ENCODE data around the gene PRSS12.
A peak's percentile ranks its signal among the peaks of the same experiment; 100 is the strongest.

Gene PRSS12

DNA sequence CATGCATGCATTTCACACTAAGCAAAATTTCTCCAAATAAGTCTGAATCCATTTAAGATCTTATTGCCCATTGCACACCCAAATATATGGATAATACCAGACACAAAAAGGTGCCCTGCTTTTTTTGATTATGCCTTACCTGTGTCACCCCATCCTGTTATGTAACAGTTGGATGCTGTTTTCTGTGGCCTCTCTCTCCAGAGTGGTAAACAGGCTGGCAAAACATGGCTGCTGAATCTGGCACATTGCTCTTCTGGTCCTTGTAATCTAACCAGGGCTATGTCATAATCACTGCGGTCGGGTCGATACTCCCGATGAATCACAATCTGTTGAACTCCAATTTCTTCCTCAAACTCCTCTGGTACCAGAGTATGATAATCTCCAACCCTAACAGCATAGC is 70.1 kb downstream of the PRSS12 start:
- in situ Hi-C loops (cut with HindIII; ENCODE audit: low sequenced_read_pairs): no loop called here
- DNase-seq (ENCODE audit: low read depth): no peak

DNA sequence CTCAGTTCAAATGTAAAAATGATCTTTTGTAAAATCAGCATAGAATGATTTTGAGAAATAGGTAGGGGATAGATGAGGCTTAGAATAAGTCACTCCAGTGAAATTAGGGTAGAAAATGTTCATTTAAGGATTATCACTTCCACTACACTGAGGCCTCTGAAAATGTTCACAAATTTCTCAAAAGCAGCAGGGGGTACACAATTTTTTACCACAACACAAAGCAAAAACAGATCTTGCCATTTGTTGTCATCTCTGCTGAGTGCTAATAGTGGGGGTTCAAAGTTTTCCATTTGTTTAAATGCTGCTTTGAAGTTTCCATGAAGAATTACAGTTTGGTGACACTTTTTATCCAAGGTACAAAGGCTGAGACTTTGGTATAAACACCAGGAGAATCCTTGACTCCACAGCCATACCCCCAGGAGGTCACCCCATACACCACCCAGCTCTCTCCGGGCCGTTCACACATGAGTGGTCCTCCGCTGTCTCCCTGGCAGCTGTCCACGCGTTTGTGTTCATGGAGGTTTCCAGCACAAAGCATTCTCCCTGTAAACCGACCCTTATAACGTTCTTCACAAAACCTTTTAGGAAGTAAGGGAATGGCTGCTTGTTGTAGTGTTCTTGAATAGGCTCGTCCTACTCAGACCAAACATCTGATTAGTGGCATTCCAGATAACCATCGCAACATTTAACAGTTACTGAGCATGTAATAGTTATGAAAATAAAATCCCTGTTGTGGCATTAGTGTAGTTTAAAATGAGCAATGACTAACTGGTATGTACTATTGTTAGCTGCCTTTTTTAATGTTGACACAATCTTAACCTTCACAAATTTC is 71.0 kb downstream of the PRSS12 start:
- peak; percentile 63 for DNase-seq (ENCODE audit: low read depth)

More for the DNA sequence above, 70.1 kb downstream of the PRSS12 start:
- TF ChIP-seq, protein P1, sequence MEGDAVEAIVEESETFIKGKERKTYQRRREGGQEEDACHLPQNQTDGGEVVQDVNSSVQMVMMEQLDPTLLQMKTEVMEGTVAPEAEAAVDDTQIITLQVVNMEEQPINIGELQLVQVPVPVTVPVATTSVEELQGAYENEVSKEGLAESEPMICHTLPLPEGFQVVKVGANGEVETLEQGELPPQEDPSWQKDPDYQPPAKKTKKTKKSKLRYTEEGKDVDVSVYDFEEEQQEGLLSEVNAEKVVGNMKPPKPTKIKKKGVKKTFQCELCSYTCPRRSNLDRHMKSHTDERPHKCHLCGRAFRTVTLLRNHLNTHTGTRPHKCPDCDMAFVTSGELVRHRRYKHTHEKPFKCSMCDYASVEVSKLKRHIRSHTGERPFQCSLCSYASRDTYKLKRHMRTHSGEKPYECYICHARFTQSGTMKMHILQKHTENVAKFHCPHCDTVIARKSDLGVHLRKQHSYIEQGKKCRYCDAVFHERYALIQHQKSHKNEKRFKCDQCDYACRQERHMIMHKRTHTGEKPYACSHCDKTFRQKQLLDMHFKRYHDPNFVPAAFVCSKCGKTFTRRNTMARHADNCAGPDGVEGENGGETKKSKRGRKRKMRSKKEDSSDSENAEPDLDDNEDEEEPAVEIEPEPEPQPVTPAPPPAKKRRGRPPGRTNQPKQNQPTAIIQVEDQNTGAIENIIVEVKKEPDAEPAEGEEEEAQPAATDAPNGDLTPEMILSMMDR (IDR thresholded peaks at IDR 0.05; ENCODE audit: low read depth, low read length, missing control alignments): no peak
- H3K4me3 ChIP-seq (ENCODE audit: low read depth, low read length): no peak overlapping the region

DNA sequence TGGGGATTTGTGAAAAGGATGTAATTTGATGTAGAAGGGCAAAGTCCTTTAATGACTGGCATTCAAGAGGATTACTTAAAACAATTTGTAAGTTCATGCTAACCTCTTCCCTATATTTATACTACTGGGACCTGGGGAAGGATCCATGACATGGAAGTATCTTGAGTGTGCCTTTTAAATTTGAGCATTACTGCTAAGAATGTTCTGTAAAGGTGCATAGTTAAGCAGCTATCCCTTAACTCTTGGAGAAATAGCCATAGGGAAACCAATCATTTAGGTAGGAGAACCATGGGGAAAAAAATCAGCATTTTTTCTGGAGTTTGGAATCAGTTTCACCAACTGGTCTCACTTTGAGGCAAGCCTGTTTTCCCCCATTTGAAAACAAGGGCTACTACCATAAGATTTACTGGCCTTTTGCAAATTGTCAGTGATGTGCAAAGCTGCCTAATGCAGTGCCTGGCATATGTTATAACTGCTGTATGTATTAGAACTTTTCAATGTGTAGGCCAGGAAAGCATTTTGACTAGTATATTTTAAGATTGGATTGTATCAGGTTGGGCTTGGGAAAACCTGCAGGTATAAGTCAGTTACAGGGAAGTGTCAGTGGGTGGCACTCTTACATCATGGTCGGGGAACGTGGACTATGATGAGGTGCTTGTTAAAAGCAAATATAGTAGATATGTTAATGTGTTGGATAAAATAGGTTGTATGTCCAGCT is 72.1 kb downstream of the PRSS12 start:
- peak; percentile 83 for DNase-seq (ENCODE audit: low read depth)
- in situ Hi-C loops (cut with HindIII; ENCODE audit: low sequenced_read_pairs): no loop called here
- TF ChIP-seq, protein P1 (IDR thresholded peaks at IDR 0.05; ENCODE audit: low read depth, low read length, missing control alignments): peak; percentile 66
- H3K4me3 ChIP-seq (ENCODE audit: low read depth, low read length): peak overlapping the region; percentile 77

More for the DNA sequence above, 71.0 kb downstream of the PRSS12 start:
- TF ChIP-seq, protein P1 (IDR thresholded peaks at IDR 0.05; ENCODE audit: low read depth, low read length, missing control alignments): no peak
- in situ Hi-C loops (cut with HindIII; ENCODE audit: low sequenced_read_pairs): no loop called here
- no peak overlapping the region for H3K4me3 ChIP-seq (ENCODE audit: low read depth, low read length)

DNA sequence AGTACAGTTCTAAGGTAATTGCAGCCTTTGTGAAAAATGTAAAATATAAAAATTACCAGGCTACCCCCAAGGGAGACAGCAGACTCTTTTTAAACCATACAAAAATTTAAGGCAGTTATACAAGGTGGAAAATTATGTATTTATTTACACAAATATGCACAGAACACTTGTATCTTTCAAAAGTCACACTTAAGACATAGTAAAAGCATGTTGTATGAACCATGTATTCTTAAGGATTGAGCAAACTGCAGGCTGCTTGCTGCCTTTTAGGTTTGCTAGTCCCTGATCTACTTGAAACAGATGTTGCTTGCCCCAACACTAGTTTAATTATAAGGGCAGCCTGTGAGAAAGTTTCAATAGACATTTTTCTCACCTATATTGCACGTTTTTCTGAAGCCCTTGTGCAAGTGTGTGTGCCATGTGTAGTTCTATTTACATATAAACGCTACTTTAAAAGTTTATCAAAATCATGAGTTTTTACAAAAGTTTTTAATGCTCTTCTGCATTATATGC is 72.8 kb downstream of the PRSS12 start:
- in situ Hi-C loops (cut with HindIII; ENCODE audit: low sequenced_read_pairs): no loop called here
- TF ChIP-seq, protein P1 (IDR thresholded peaks at IDR 0.05; ENCODE audit: low read depth, low read length, missing control alignments): no peak
- H3K4me3 ChIP-seq (ENCODE audit: low read depth, low read length): peak overlapping the region; percentile 77
- DNase-seq (ENCODE audit: low read depth): no peak

DNA sequence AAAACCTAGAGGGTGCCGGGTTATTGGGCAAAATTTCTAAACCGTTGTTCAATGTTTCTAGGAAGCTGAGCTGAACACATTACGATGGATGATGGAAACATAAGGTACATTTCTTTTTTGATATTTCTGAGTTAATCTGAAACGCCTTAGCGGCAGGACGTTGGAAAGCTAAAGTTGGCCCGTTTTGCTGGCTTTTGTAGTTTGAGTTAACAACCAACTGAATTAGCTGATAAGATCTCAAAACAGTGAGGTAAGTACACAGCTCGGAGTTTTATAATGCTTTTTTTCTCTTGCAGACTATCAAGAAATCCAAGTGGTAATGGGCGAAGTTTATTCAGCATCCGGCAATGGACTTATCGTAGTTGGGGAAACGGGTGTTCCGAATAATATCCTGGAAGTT is 73.5 kb downstream of the PRSS12 start:
- peak overlapping the region; percentile 77 for H3K4me3 ChIP-seq (ENCODE audit: low read depth, low read length)
- in situ Hi-C loops (cut with HindIII; ENCODE audit: low sequenced_read_pairs): no loop called here
- TF ChIP-seq, protein P1 (IDR thresholded peaks at IDR 0.05; ENCODE audit: low read depth, low read length, missing control alignments): no peak
- no peak for DNase-seq (ENCODE audit: low read depth)

DNA sequence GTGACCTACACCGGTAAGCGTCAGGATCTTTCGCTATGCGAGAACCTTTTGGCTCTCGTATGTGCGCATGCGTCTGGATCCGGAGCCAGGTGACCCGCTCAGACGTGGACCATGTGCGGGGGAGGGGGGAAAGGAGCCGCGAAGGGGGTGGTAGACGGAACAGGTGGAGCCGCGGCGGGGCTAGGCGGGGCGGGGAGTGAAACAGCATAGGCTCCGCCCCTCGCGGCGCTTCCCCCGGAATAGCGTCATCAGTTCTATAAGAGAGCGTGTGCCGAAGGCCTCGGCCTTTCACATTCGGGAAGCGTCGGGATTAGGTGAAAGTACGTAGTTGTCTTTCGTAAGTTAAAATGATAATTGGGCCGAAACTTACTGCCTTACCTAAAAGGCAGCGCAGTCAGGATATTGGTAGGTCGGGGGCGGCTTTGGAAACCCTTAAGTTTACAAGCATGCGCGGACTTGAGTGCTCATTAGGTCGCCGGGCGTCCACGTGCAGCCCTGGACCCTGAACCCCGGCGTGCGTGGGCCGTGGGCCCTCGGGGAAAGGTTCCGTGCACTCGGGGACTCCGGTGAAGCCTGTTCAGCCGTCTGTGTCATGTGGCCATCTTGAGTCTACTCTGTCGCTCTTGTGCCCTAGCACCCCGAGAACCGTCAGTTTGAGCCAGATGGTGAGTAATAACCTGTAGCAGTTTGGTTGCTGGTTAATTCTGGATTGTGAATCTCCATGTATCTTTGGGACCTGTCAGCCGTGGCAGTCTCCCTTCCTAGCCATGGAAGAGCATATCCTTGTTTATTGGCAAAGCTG is 74.1 kb downstream of the PRSS12 start:
- peak; percentile 82 for DNase-seq (ENCODE audit: low read depth)
- in situ Hi-C loops (cut with HindIII; ENCODE audit: low sequenced_read_pairs): no loop called here
- H3K4me3 ChIP-seq (ENCODE audit: low read depth, low read length): peak overlapping the region; percentile 77
- TF ChIP-seq, protein P1 (IDR thresholded peaks at IDR 0.05; ENCODE audit: low read depth, low read length, missing control alignments): no peak

Data from astrocyte of the cerebellum (primary cell).